ENCODE results near the gene LINC01488. TPM values are rescaled to one million over a fixed set of nuclear protein-coding genes. Genes with fewer than 3 reads are reported as not detected.
A peak's percentile ranks its signal among the peaks of the same experiment; 100 is the strongest.

The LINC01488 gene
- total and polyA plus RNA-seq, 9 of the 15 experiments (the other 6 are each of a cell fraction or from before 2014, with no cell fraction given): not detected

DNA sequence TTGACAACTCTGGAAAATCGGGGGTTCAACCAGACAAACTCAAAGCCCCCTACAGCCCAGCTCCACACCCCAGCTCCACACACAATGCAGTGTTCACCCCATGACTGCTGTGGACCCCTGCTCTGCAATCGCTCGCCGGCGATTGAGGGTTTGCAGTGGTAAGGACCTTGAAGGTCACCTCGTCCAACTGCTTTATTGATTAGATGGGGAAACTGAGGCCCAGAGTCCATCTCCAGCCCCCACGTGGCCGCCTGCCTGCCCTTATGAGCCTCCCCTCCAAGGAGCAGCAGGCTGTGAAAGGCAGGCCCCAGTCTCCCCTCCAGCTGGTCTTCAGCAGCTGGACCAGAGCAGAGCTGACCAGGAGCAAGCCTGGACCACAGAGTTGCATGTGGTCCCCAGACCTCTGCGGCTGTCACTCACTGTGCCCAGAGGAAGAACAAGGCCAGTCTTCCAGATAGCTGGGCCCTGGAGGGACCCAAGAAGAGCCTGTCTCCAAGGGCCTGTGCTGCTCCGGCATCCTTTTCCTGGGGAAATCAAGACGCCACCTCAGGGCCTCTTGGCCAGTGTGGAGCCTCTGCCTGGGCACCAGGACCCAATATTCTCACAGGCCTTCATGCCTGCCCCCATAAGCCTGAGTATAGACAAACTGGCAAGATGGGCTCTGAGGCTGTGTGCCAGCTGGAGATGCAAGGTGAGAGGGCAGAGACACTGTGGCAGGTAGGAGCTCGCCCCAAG, 8.8 kb upstream of the LINC01488 start:
- Histone ChIP-seq H4K20me1 (replicated peaks; ENCODE audit: control insufficient read depth, insufficient read depth, low read length) (no peaks in the 10 kb centered on the region), H3K4me3 (no peak overlapping the region), H3K27ac (ENCODE audit: extremely low read depth, low read depth, low read length) (no peak overlapping the region), H3K79me2 (ENCODE audit: control insufficient read depth, insufficient read depth, low read length) (no peaks in the 10 kb centered on the region), H3K36me3 (ENCODE audit: control insufficient read depth, insufficient read depth, low read length) (no peaks in the 10 kb centered on the region), H2AFZ (ENCODE audit: low read depth, low read length) (no peak overlapping the region), H3K9me3 (replicated peaks; ENCODE audit: control insufficient read depth, insufficient read depth, low read depth, low read length) (no peaks in the 10 kb centered on the region), H3K4me1 (replicated peaks in 1 of 2; ENCODE audit: control insufficient read depth in 2 of 2, insufficient read depth in 2 of 2, low read length in 2 of 2) (peaks cover 7 to 29% of the 10 kb centered on the region in 2 experiments), H3K27me3 (ENCODE audit: control insufficient read depth in 2 of 2, insufficient read depth in 2 of 2, low read length in 2 of 2) (peaks cover 6 to 14% of the 10 kb centered on the region in 2 experiments), H3K4me2 (ENCODE audit: insufficient read depth, low read length) (no peak overlapping the region), H3K9ac (ENCODE audit: insufficient read depth in 1 of 2, low read depth in 2 of 2, low read length in 2 of 2) (peak overlapping the region in 1 of 2 experiments; percentile 48; a peak in 1 of 4 replicates), H3K9me1 (ENCODE audit: control insufficient read depth, insufficient read depth, low read length) (no peaks in the 10 kb centered on the region)
- ATAC-seq: peak; percentile 14; the same call in 1 of the 3 replicates
- in situ Hi-C loops (cut with MboI): no loop called here
- POLR2A ChIA-PET: interaction anchor here (0.6 kb wide), 1 partner anchor 55 kb away, joined by 3 read pairs; no protein-coding TSS in a partner anchor
- intact Hi-C loops (cut with micrococcal nuclease): no loop called here
- no peak for TF ChIP-seq ZZZ3 (IDR thresholded peaks at IDR 0.05)
- TF ChIP-seq, protein P1, sequence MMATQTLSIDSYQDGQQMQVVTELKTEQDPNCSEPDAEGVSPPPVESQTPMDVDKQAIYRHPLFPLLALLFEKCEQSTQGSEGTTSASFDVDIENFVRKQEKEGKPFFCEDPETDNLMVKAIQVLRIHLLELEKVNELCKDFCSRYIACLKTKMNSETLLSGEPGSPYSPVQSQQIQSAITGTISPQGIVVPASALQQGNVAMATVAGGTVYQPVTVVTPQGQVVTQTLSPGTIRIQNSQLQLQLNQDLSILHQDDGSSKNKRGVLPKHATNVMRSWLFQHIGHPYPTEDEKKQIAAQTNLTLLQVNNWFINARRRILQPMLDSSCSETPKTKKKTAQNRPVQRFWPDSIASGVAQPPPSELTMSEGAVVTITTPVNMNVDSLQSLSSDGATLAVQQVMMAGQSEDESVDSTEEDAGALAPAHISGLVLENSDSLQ (IDR thresholded peaks at IDR 0.05): 0 out of 2 replicates have a peak, but pooled peaks have one; percentile 15
- CTCF ChIA-PET (ENCODE audit: low intra/inter-chr PET ratio): no interaction called here
- no peak for FAIRE-seq
- DNase-seq (ENCODE audit: extremely low read depth in 1 of 4, low spot score in 3 of 4): no peak
- 47% methylated on average over 11 of the region's 12 CpGs for WGBS (ENCODE audit: insufficient coverage, low coverage, missing lambda C conversion rate)
- BruUV-seq (replicated peaks): no TSS peak

Measured in K562 (cell line).